ENCODE measurements around the gene MLF1.

DNA sequence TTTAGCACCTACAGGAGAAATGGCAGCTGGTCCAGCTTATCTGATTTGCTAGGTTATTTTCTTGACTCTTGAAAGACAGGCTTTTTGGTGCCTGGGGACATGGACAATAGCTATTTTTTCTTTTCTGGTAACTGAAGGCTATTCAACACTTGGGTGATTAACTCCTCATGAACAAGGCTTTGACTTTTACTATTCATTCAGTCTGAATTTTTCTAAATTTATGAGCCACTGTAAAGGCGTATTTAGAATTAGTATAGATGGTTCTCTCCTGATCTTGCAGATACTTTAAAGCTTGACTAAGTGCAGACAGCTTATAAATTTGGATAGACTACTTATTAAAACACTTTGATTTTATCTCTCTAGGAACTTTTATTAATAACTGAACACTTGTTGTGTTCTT lies 54.9 kb downstream of the MLF1 start:
- TF ChIP-seq, protein P1, sequence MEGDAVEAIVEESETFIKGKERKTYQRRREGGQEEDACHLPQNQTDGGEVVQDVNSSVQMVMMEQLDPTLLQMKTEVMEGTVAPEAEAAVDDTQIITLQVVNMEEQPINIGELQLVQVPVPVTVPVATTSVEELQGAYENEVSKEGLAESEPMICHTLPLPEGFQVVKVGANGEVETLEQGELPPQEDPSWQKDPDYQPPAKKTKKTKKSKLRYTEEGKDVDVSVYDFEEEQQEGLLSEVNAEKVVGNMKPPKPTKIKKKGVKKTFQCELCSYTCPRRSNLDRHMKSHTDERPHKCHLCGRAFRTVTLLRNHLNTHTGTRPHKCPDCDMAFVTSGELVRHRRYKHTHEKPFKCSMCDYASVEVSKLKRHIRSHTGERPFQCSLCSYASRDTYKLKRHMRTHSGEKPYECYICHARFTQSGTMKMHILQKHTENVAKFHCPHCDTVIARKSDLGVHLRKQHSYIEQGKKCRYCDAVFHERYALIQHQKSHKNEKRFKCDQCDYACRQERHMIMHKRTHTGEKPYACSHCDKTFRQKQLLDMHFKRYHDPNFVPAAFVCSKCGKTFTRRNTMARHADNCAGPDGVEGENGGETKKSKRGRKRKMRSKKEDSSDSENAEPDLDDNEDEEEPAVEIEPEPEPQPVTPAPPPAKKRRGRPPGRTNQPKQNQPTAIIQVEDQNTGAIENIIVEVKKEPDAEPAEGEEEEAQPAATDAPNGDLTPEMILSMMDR (IDR thresholded peaks at IDR 0.05; ENCODE audit: low read depth, low read length), result no peak
- TF ChIP-seq POLR2A (IDR thresholded peaks at IDR 0.05; ENCODE audit: extremely low read depth, insufficient read length), result no peak
